Heart right ventricle (tissue), 16 donors: ENCODE results near the gene CYTH1. TPM values are rescaled to one million over a fixed set of nuclear protein-coding genes. Genes with fewer than 3 reads are reported as not detected.

Source experiments
- ATAC-seq, 8 donors: fragments of 200-7000 bp; cut with Tn5 transposase; one replicate each; pipeline ENCODE4 v1.9.1; 2020; ENCODE audit warnings: mild to moderate bottlenecking in 8 of 8, moderate library complexity in 8 of 8, moderate number of reproducible peaks in 1 of 8
- DNase-seq, 2 donors: peaks; one replicate each; pipeline ENCODE4 v3.0.0-alpha.2; 2020
- H3K27ac ChIP-seq, 10 donors: fragments of 200-600 bp; sonication (generic) in 2 of 10; one replicate each; pipeline versions ENCODE4 v1.5.0 to v1.8.0; 2020 to 2022; ENCODE audit warnings: mild to moderate bottlenecking in 3 of 10
- H3K27me3 ChIP-seq, 7 donors: fragments of 200-600 bp; one replicate each; pipeline ENCODE4 v1.8.0; 2021 to 2022; ENCODE audit warnings: mild to moderate bottlenecking in 2 of 7
- H3K36me3 ChIP-seq, 9 donors: fragments of 200-600 bp; sonication (generic) in 1 of 9; one replicate each; pipeline versions ENCODE4 v1.5.0 to v1.8.0; 2020 to 2022; ENCODE audit warnings: mild to moderate bottlenecking in 2 of 9
- H3K4me1 ChIP-seq, 9 donors: fragments of 200-600 bp; sonication (generic) in 1 of 9; one replicate each; pipeline versions ENCODE4 v1.5.0 to v1.8.0; 2020 to 2022; ENCODE audit warnings: mild to moderate bottlenecking in 4 of 9
- H3K4me3 ChIP-seq, 10 donors: fragments of 200-600 bp; sonication (generic) in 2 of 10; one replicate each; pipeline versions ENCODE4 v1.5.0 to v1.8.0; 2020 to 2022; ENCODE audit warnings: mild to moderate bottlenecking in 7 of 10, moderate library complexity in 2 of 10
- H3K9me3 ChIP-seq, 11 donors: fragments of 200-600 bp in 10 of 11; sonication (generic) in 2 of 11; one replicate each; pipeline versions ENCODE4 v1.5.0 to v1.8.0; 2013 to 2022; ENCODE audit warnings: mild to moderate bottlenecking in 2 of 11, control low read depth in 1 of 11, moderate library complexity in 1 of 11
- CTCF ChIP-seq, 9 donors: fragments of 200-600 bp; sonication (generic) in 2 of 9; IDR thresholded peaks; one replicate each; pipeline versions ENCODE4 v1.5.0 to v1.8.0; 2021 to 2022; ENCODE audit warnings: antibody characterized with exemption in 9 of 9, mild to moderate bottlenecking in 5 of 9, moderate library complexity in 1 of 9
- WGBS, 2 donors: extraction: QIAGEN DNeasy Blood & Tissue Kit; methylation state at CpG; one replicate each; pipeline ENCODE4 v1.1.7; 2013; ENCODE audit warnings: inconsistent platforms in 1 of 2; 5-methylcytosine and 5-hydroxymethylcytosine counted together
- intact Hi-C, 10 donors: fragments of 100-400 bp; cut with DNase I; formaldehyde crosslinking; loops; one replicate each; pipeline versions ENCODE4 v1.11.1 to v1.14.2; 2022
- polyA plus RNA-seq, 2 donors: library from polyadenylated mRNA; stranded (reverse); fragments of 200-250 nt; gene quantifications; one replicate each; pipeline ENCODE4 v1.2.3, GENCODE V29; 2013
- total RNA-seq, 10 donors: library from RNA; stranded (reverse); fragmentation: NEBNext Ultra II Directional in 3 of 10; extraction: Animal tissue kit (Norgen Biotek cat#: 25700) in 3 of 10; gene quantifications; one replicate each; pipeline versions ENCODE4 v1.2.1 to v1.2.4, GENCODE V29; 2021 to 2023
- donor health status: Arrhythmogenic right ventricular cardiomyopathy.
- donor health status: ischemic (EF 13 %, LVEDD 7.1; RV severe dilation, severe dysfunction).
- donor health status: healthy with polysubstance abuse.
- donor health status: DM: no; HTN: yes; CAD: no.
- donor health status: DM: no; HTN: no; CAD: no.
- donor health status: ischemic (EF 25% LVEDD 6.9; RV normal size, moderate dysfunction).
- donor health status: ischemic (EF 25% LVEDD 5.7; RV mildly dilated, moderate dysfunction).
- donor health status: healthy.
- donor health status: DM: yes; HTN: yes; CAD: no.
- donor health status: Ischemic cardiomyopathy.
- donor health status: ischemic (EF 35%, LVEDD 5.7; RV mildly dilated, moderate dysfunction).
- donor health status: nonischemic (EF 11% LVEDD 7.7; RV severe dilation, severe dysfunction).
- donor health status: DM: yes; HTN: yes; CAD: no.
- donor health status: PGD.
- donor health status: ischemic (EF 29% LVEDD 5.4; RV normal size, mild dysfunction).
- donor health status: nonischemic (EF 23%, LVEDD 6.1; RV moderate dilation, normal function).

CYTH1 gene
- total and polyA plus RNA-seq, 12 donors: 22.3 to 46.9 (median 32.5) TPM

- Histone ChIP-seq H3K27me3 (no peaks in the 10 kb centered on the region), H3K4me3 (no peak overlapping the region), H3K27ac (peak overlapping the region in 4 of 10 donors; percentile 1 to 81 (median 69)), H3K36me3 (peaks cover 0 to 97% (median 65%) of the 10 kb centered on the region in 9 donors), H3K9me3 (no peaks in the 10 kb centered on the region), H3K4me1 (peaks cover 0 to 35% (median 15%) of the 10 kb centered on the region in 9 donors)
- peak in 2 of 8 donors; percentile 23 to 29 for ATAC-seq
- 72 to 75% methylated on average over 9 of the region's 9 CpGs for WGBS, 2 donors
- DNase-seq: no peak
- peak in 1 of 9 donors; percentile 17 for TF ChIP-seq CTCF (IDR thresholded peaks at IDR 0.05)
- intact Hi-C loops: loop anchor here in 1 of 10 donors (10.0 kb wide), 1 partner anchor 312 kb away; no protein-coding TSS in a partner anchor
Observed at GRCh38 chr17:78806451-78806850, 24.4 kb upstream of the CYTH1 start.

- intact Hi-C loops: loop anchor here in 1 of 10 donors (10.0 kb wide), 1 partner anchor 310 kb away; no protein-coding TSS in a partner anchor
- DNase-seq: no peak
- ATAC-seq: peak in 2 of 8 donors; percentile 2 to 8
Observed at GRCh38 chr17:78805301-78805700, 23.2 kb upstream of the CYTH1 start.

GRCh38 chr17:78804777-78805176 lies 22.7 kb upstream of the CYTH1 start:
- Histone ChIP-seq H3K27ac (peak overlapping the region; percentile 4 to 81 (median 61)), H3K36me3 (peaks cover 0 to 97% (median 52%) of the 10 kb centered on the region in 9 donors), H3K9me3 (no peaks in the 10 kb centered on the region), H3K4me3 (no peak overlapping the region), H3K4me1 (peaks cover 0 to 35% (median 15%) of the 10 kb centered on the region in 9 donors), H3K27me3 (no peaks in the 10 kb centered on the region)
- intact Hi-C loops: loop anchor here in 1 of 10 donors (10.0 kb wide), 1 partner anchor 310 kb away; no protein-coding TSS in a partner anchor
- peak in 1 of 2 donors; percentile 63 for DNase-seq
- WGBS, 2 donors: 59 to 66% methylated on average over 11 of the region's 11 CpGs
- peak; percentile 50 to 87 (median 72) for ATAC-seq
- TF ChIP-seq CTCF (IDR thresholded peaks at IDR 0.05): no peak

More at GRCh38 chr17:78805301-78805700, 23.2 kb upstream of the CYTH1 start:
- WGBS, 2 donors: 89 to 90% methylated on average over 14 of the region's 14 CpGs
- peak overlapping the region; percentile 4 to 81 (median 61) for H3K27ac ChIP-seq
- no peak overlapping the region for H3K4me3 ChIP-seq
- no peaks in the 10 kb centered on the region for H3K9me3 ChIP-seq
- peaks cover 0 to 35% (median 15%) of the 10 kb centered on the region in 9 donors for H3K4me1 ChIP-seq
- no peaks in the 10 kb centered on the region for H3K27me3 ChIP-seq
- peaks cover 0 to 97% (median 58%) of the 10 kb centered on the region in 9 donors for H3K36me3 ChIP-seq
- TF ChIP-seq CTCF (IDR thresholded peaks at IDR 0.05): no peak

- peak overlapping the region in 2 of 10 donors; percentile 15 to 31 for H3K4me3 ChIP-seq
- H3K4me1 ChIP-seq: peaks cover 0 to 38% (median 15%) of the 10 kb centered on the region in 9 donors
- peaks cover 0 to 97% (median 62%) of the 10 kb centered on the region in 9 donors for H3K36me3 ChIP-seq
- H3K27me3 ChIP-seq: no peaks in the 10 kb centered on the region
- 69 to 85% methylated on average over 21 of the region's 21 CpGs for WGBS, 2 donors
- no peaks in the 10 kb centered on the region for H3K9me3 ChIP-seq
- DNase-seq (no peak), ATAC-seq (peak in 3 of 8 donors; percentile 21 to 44 (median 37))
- no peak for TF ChIP-seq CTCF (IDR thresholded peaks at IDR 0.05)
- peak overlapping the region in 5 of 10 donors; percentile 14 to 81 (median 72) for H3K27ac ChIP-seq
- intact Hi-C loops: loop anchor here in 1 of 10 donors (10.0 kb wide), 1 partner anchor 309 kb away; no protein-coding TSS in a partner anchor
Observed at GRCh38 chr17:78803186-78803845, 21.2 kb upstream of the CYTH1 start.
